NCI-H345 treated with DMSO at 0.1 percent for 48 hours (cell line): Measurements from ENCODE around the gene COX4I1.

Experiments used
- DNase-seq: peaks from one replicate; lab custom pipeline; 2025; ENCODE audit not compliant: unreplicated experiment; lab: John Stamatoyannopoulos, UW

COX4I1 gene

GRCh38 chr16:85854935-85855334 is 55.4 kb downstream of the COX4I1 start:
- no peak for DNase-seq

GRCh38 chr16:85856079-85856478 is 56.6 kb downstream of the COX4I1 start:
- DNase-seq: no peak

GRCh38 chr16:85856585-85856984 is 57.1 kb downstream of the COX4I1 start:
- DNase-seq: no peak
